Activated CD4-positive, alpha-beta T cell treated with anti-CD3 and anti-CD28 coated beads, Interleukin-2, amount 50 U/mL, for 24 hours (primary cell): Measurements from ENCODE around the gene SESN3.
"Not testable (repeated sequence)": the region's sequence is repeated elsewhere in the genome, so short reads cannot be mapped to it uniquely, and the experiment has no call there.

Experiments
- DNase-seq, 2 donors: peaks; one replicate each; pipeline ENCODE4 v3.0.0-alpha.2; 2020; ENCODE audit warnings: low read depth in 1 of 2, low spot score in 1 of 2

Gene SESN3

DNA sequence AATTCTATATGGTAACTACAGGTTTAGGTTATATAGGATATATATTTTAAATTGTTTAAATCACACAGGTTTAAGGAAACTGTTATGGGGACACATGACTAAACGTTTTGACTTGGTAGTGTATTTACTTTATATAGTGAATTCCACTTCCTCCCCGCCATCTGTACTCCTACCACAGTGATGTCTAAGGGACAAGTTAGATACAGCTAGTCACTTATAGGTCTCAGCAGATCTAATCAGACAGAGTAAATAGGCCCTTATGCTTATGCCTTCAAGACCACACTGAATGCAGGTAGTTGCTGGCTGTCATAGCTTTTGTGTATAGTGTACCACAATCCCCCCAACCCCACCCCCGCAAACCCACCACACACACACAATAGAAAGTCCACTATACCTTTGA is 8.2 kb downstream of the SESN3 start:
- DNase-seq: no peak

DNA sequence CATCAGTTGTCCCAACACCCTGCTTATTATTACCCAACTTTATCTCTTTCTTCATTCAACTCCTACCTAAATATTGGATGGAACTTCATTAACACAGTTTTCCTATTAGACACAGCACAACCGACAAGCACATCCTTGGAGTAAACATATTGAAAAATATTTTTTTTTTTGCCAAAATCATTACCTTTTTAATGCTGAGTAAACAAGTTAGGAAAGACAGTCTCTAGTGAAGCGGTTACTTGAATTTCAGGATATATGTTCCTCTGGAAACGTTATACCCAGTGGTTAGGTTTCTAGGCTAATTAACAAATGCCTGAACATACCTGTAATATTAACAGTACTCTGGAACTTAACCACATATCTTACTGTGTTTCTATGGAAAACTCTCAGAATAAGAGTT is 11.4 kb downstream of the SESN3 start:
- DNase-seq: no peak

DNA sequence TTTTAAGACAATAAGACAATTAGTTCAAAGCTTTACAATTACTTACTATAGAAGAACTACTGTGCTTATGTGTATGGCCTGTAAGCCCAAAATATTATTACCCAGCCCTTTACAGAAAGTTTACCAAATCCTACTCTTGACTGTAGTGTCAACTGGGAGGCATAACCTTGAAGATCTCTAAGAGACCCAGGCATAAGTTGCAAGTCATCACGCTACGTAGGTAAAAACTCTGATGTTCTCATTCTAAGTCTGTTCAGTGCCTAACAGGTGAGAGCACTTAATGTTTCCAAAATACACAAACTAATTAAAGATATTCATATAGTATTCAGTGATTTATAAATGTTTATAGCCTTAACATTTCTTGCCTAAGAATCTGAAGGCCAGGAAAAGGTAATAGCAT is 12.9 kb downstream of the SESN3 start:
- DNase-seq: no peak

DNA sequence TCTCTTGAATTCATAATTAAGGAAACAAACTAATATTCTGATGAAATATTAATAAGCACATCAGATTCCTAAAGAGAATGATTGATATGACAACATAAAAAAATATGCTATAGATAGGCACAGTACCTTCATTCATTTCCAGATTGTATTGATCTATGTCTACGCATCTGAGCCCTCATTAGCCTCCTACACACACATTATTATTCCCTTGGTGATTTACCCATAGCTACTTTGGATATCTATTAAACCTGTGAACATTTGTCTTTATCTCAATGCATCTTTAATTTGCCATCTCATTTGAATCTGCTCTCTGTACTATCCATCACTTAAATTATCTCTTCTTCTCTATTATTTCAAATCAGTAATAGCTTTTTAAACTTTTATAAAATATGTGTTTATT is 18.4 kb downstream of the SESN3 start:
- no peak for DNase-seq

DNA sequence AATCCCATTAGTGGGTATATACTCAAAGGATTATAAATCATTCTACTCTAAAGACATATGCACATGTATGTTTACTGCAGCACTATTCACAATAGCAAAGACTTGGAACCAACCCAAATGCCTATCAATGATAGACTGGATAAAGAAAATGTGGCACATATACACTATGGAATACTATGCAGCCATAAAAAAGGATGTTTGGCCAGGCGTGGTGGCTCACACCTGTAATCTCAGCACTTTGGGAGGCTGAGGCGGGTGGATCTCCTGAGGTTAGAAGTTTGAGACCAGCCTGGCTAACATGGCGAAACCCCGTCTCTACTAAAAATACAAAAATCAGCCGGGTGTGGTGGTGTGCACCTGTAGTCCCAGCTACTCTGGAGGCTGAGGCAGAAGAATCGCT is 21.5 kb downstream of the SESN3 start:
- not testable (repeated sequence) for DNase-seq

- no peak for DNase-seq
Observed at GRCh38 chr11:95200781-95201457, 30.1 kb downstream of the SESN3 start.

DNA sequence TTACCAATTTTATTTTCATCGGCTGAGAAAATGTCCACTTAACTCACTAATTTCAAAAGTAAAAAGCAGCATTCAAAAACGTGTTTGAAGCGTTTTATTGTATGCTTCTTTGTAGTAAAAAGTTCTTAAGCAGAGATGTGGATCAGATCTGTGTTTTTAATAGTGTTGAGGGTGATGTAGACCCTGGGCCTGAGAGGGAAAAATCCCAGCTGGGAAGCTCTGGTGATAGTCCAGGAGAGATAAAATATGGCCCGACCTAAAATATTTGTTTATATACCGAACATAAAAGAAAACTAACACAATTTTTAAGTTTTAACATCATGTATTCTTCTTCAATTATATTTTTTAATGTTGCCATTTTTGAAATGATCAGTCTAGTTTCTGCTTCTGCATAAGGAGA is 35.2 kb downstream of the SESN3 start:
- DNase-seq: no peak

GRCh38 chr11:95193541-95193940 is 37.5 kb downstream of the SESN3 start:
- DNase-seq: no peak

GRCh38 chr11:95192717-95193116 is 38.3 kb downstream of the SESN3 start:
- DNase-seq: no peak

DNA sequence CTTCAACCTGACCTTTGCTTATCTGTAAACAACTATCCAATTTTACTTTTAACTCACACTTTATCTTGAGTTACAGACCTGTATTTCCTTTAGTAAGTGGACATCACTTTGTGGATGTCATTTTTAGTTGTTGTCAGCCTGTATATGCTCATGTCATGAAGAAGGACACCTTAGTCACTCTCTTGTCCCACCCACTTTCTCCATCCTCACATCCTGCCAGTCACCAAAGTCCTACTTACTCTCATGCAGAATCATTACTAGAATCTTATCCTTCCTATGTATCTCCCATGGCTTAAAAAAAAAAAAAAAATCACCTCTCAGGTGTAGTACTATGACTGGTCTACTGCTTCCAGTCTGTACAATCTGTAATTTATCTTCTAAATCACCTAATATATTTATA is 43.3 kb downstream of the SESN3 start:
- DNase-seq: no peak

- no peak for DNase-seq
Observed at GRCh38 chr11:95182397-95182796, 48.6 kb downstream of the SESN3 start.

DNA sequence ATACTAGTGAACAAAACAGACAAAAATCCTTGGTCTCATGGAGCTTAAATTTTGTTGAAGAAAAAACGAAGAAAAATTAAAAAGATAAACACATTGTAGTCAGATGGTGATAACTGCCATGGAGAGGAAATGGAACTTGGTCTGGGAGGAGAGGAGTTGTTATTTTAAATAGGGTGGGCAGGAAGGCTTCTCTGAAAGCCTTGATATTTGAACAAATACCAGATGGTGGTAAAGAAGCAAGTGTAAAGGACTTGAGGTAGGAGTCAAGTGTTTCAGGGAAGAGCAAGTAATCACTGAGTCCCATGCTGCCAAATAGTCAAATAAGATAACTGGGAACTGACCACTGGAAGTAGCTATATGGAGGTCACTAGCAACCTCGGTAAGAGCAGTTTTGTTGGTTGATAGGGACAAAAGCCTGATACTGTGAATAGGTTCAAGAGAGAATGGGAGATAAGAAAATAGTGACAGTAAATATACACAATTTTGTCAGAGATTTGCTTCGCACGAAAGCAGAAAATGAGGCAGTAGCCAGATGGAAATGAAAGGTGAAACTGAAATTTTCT is 55.1 kb downstream of the SESN3 start:
- DNase-seq: no peak

- DNase-seq: no peak
Observed at GRCh38 chr11:95170294-95170693, 60.7 kb downstream of the SESN3 start.

GRCh38 chr11:95166781-95167180 is 64.2 kb downstream of the SESN3 start:
- DNase-seq: no peak

- DNase-seq: no peak
Observed at GRCh38 chr11:95165638-95166037, 65.4 kb downstream of the SESN3 start.

DNA sequence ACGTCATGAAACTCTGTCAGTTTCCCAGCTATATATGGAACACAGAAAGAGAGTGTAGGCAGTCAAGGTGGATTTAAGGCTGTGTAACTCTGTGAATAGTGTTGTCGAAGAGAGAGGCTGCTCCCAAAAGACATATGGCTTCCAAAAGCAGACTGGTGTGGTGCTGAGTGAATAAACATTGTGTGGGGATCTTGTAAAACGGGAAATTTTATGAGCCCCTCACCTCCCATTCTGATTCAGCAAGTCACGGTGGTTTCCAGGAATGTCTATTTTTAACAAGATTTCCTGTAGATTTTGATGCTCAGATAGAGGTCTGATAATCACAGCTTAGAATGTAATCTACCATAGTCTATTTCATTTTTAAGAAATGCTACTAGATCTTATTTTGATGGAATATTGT is 67.9 kb downstream of the SESN3 start:
- DNase-seq: no peak

DNA sequence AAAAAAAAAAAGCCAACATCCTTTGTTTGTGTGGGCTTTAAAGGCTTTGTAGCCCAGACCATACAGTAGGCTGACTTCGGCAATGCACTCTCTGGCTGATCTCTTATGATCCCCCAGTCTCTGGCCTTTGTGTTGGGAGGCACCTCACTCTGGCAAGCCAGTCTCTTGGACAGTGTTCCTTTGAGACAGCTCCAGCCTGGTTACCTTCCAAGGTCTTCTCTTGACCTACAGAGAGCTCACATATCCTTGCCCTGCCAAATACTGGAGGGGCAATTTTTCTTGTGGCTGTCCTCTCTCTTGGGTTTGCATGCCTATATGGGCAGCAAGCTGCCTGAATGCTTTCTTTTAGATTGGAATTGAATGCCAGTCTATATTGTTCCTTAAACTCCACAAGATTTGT is 69.8 kb downstream of the SESN3 start:
- DNase-seq: no peak

DNA sequence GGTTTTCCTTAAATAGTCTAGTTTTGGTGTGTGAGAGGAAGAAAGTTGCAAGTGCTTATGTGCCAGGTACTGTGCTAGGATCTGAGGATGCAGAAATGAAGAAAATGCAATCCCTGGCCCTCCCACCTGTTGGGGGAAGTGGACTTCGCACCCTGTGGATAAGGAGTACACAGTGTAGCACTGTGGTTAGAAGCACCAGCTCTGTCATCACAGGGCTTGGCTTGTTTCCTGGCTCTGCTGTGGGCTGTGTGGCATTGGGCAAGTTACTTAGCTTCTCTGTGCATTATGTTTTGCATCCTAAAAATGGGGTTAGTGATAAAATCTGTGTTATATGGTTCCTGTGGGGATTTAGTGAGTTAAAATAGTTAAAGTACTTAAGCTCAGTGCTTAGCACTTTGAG is 73.2 kb downstream of the SESN3 start:
- no peak for DNase-seq

DNA sequence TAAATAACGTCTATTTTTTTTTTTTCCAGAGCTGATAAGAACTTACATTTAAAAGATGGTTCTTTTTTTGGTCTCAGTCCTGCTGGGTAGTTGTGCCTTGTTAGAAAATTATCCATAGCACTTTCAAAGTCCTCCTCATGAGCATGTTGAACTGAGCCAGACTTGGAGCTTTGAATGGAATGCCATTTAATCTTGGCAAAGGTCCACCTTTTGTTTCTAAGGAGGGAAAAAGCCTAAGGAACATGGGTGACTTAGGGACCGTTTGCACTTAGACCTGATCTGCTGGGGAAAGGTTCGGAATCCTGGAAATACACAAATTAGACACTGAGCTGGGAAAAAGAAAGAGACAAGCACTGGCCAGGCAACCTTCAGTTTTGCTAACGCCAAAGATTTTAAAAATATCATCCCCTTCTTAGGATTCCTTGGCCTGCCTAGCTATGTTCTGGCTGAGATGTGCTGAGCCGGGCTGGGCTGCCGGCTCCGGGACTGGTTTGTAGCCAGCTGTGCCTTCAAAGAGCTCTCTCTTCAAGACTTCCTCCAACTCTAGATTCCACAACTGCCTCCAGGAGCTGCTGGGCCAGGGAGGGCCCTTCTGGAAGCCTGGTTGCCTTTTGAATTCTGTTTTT is 74.0 kb downstream of the SESN3 start:
- no peak for DNase-seq

DNA sequence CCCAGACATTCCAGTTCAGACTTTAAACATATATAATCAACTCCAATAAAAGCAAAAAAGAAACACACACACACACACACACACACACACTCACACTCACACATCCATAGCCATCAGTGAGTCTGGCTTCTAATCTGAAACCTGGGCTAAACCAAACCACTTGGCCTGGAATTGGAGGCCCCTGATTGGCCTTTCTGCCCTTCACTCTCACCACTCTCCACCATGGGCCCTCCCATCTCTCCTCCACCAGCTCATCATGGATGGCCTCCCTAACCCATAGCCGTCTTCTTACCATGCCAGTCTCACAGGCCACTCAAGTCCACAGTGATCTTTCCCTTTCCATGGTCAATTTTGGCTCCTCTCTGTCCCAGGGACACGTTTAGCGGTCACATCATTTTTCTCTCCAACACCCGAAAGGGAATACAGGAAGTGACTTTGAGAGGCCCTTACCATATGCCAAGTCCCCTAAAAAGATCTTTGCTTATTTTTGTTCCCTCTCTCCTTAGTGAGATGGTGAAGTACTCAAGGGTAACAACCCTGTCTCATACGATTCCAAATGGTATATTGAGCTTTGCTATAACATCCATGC is 74.8 kb downstream of the SESN3 start:
- DNase-seq: no peak

DNA sequence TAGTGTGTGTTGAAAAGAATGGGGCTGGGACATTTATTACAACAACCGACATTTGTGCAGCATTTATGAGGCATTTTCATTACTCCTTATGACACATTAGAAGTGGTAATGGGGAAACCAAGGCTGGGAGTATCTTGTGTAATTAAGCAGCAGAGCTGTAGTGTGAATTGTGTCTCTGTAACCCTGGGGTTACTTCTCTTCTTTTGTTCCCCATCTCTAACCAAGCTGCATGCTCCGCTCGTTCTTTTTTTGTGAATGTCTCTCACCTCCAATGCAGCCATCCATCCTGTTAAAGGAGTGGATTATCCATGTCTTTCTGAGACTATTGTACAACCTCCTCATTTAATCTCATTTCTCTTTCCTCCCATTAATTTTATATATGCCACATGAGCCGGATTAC is 75.6 kb downstream of the SESN3 start:
- no peak for DNase-seq

GRCh38 chr11:95154514-95154913 is 76.5 kb downstream of the SESN3 start:
- peak; percentile 24 to 54 for DNase-seq

DNA sequence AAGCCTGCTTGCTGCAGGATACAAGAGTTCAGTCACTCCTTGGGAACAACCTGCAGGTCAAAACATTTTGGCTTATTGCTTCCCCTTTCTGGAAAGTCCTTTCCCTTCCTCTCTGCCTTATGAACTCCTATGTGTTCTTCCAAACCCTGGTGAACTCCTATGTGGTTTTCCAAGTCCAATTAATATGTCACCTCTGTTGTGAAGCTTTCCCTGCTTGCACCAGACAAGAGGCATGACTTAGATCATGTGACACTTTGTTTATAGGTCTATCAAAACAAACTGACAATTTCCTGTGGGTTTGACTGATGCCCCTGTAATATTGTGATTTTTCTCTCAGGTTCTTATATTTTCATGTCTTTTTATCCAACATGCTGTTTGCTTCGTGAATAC is 77.2 kb downstream of the SESN3 start:
- no peak for DNase-seq
